ENCODE measurements around the gene FRAT1. TPM values are rescaled to one million over a fixed set of nuclear protein-coding genes. Genes with fewer than 3 reads are reported as not detected.

FRAT1 gene
- total and polyA plus RNA-seq, 2 of the 8 experiments (the other 6 are each of a cell fraction or from before 2014, with no cell fraction given): 1.9 to 5.2 TPM

Small RNA genes lying within 50 kb of the gene (small RNA-seq; reads per million reads assigned to genes)
- not detected for gene RF00017 (ENCODE audit: insufficient read depth)

Other genes with a start within 250 kb of the FRAT1 start
- 0.88 and 1.2 TPM in 2 replicates for gene SLIT1, start 133.3 kb upstream of the FRAT1 start, total RNA-seq (2021; fragmentation: NEBNext Ultra II Directional; extraction: Animal tissue kit (Norgen Biotek cat#: 25700))
- gene SLIT1, start 133.3 kb upstream of the FRAT1 start, polyA plus RNA-seq (2011; rRNA removed): 0.70 and 1.1 TPM in 2 replicates
- 32.1 and 33.4 TPM in 2 replicates for gene ARHGAP19, start 26.6 kb upstream of the FRAT1 start, total RNA-seq (2021; fragmentation: NEBNext Ultra II Directional; extraction: Animal tissue kit (Norgen Biotek cat#: 25700))
- 9.5 and 13.3 TPM in 2 replicates for gene ARHGAP19, start 26.6 kb upstream of the FRAT1 start, polyA plus RNA-seq (2011; rRNA removed)
- gene FRAT2, start 15.5 kb downstream of the FRAT1 start, total RNA-seq (2021; fragmentation: NEBNext Ultra II Directional; extraction: Animal tissue kit (Norgen Biotek cat#: 25700)): 83.0 and 87.7 TPM in 2 replicates
- gene FRAT2, start 15.5 kb downstream of the FRAT1 start, polyA plus RNA-seq (2011; rRNA removed): 47.4 and 58.4 TPM in 2 replicates
- 65.8 and 71.9 TPM in 2 replicates for gene RRP12, start 82.1 kb downstream of the FRAT1 start, total RNA-seq (2021; fragmentation: NEBNext Ultra II Directional; extraction: Animal tissue kit (Norgen Biotek cat#: 25700))
- gene RRP12, start 82.1 kb downstream of the FRAT1 start, polyA plus RNA-seq (2011; rRNA removed): 21.0 and 33.1 TPM in 2 replicates
- 799 and 819 TPM in 2 replicates for gene PGAM1, start 106.9 kb downstream of the FRAT1 start, total RNA-seq (2021; fragmentation: NEBNext Ultra II Directional; extraction: Animal tissue kit (Norgen Biotek cat#: 25700))
- 791 and 833 TPM in 2 replicates for gene PGAM1, start 106.9 kb downstream of the FRAT1 start, polyA plus RNA-seq (2011; rRNA removed)
- gene EXOSC1, start 126.7 kb downstream of the FRAT1 start, total RNA-seq (2021; fragmentation: NEBNext Ultra II Directional; extraction: Animal tissue kit (Norgen Biotek cat#: 25700)): 52.1 and 53.6 TPM in 2 replicates
- 58.6 and 68.1 TPM in 2 replicates for gene EXOSC1, start 126.7 kb downstream of the FRAT1 start, polyA plus RNA-seq (2011; rRNA removed)
- 45.9 and 50.4 TPM in 2 replicates for gene ZDHHC16, start 126.9 kb downstream of the FRAT1 start, total RNA-seq (2021; fragmentation: NEBNext Ultra II Directional; extraction: Animal tissue kit (Norgen Biotek cat#: 25700))
- gene ZDHHC16, start 126.9 kb downstream of the FRAT1 start, polyA plus RNA-seq (2011; rRNA removed): 108 and 127 TPM in 2 replicates
- gene MMS19, start 179.2 kb downstream of the FRAT1 start, total RNA-seq (2021; fragmentation: NEBNext Ultra II Directional; extraction: Animal tissue kit (Norgen Biotek cat#: 25700)): 128 and 130 TPM in 2 replicates
- gene MMS19, start 179.2 kb downstream of the FRAT1 start, polyA plus RNA-seq (2011; rRNA removed): 221 and 228 TPM in 2 replicates
- gene UBTD1, start 179.7 kb downstream of the FRAT1 start, total RNA-seq (2021; fragmentation: NEBNext Ultra II Directional; extraction: Animal tissue kit (Norgen Biotek cat#: 25700)): 22.3 and 23.1 TPM in 2 replicates
- 36.2 and 48.8 TPM in 2 replicates for gene UBTD1, start 179.7 kb downstream of the FRAT1 start, polyA plus RNA-seq (2011; rRNA removed)

Data from H1 (cell line).